Measurements from ENCODE around the gene LPCAT3. TPM values are rescaled to one million over a fixed set of nuclear protein-coding genes. Genes with fewer than 3 reads are reported as not detected.

LPCAT3 gene
- polyA plus RNA-seq, 1 donor (not counting 4 experiments of a cell fraction or from before 2014, with no cell fraction given): 69.1 TPM

DNA sequence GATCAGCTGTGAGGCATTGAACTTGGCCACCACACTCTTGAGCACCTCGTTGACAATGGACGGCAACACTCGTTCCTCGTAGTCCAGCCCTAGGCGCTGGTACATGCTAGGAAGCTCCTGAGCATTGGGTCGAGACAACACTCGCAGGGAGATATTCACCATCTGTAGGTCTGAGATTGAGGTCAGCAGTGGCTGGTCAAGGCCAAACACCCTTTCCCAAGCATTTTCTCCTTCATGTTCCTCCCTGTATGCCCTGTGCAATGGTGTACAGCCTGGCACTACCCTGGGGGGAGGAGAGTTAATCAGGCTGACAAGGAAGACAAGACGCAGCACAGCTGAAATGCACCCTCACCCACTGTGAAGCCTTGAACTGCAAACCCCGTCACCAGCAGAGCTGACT lies 49.9 kb downstream of the LPCAT3 start:
- Histone ChIP-seq H4K20me1 (ENCODE audit: control insufficient read depth, extremely low read depth, insufficient read depth, low read length) (peaks cover 8% of the 10 kb centered on the region), H3K79me2 (ENCODE audit: control insufficient read depth, insufficient read depth, low read length) (peaks cover 91% of the 10 kb centered on the region), H3K27ac (ENCODE audit: control insufficient read depth, insufficient read depth, low read length) (no peak overlapping the region), H3K9me3 (ENCODE audit: control insufficient read depth, low read depth, low read length) (no peaks in the 10 kb centered on the region), H3K4me3 (ENCODE audit: control insufficient read depth in 2 of 3, extremely low read depth in 1 of 3, insufficient read depth in 2 of 3, low read depth in 1 of 3, low read length in 3 of 3) (no peak overlapping the region), H3K4me2 (ENCODE audit: control insufficient read depth, extremely low read depth, insufficient read depth, low read depth, low read length) (peak overlapping the region; percentile 86), H3K9me1 (ENCODE audit: control insufficient read depth, extremely low read depth, insufficient read depth, low read length) (peaks cover 3% of the 10 kb centered on the region), H3K27me3 (ENCODE audit: control insufficient read depth, extremely low read depth, insufficient read depth, low read length) (no peaks in the 10 kb centered on the region), H3K36me3 (ENCODE audit: control insufficient read depth in 2 of 2, extremely low read depth in 1 of 2, insufficient read depth in 2 of 2, low read length in 2 of 2) (peaks cover 22 to 55% of the 10 kb centered on the region in 2 experiments), H2AFZ (ENCODE audit: control insufficient read depth, low read length) (no peak overlapping the region), H3K9ac (ENCODE audit: control insufficient read depth, extremely low read depth, insufficient read depth, low read length) (no peak overlapping the region), H3K4me1 (ENCODE audit: control insufficient read depth, extremely low read depth, insufficient read depth, low read length) (peaks cover 42% of the 10 kb centered on the region)
- dilution Hi-C loops (cut with MboI; ENCODE audit: extremely low pct_ligation_motif_present, low sequenced_read_pairs): no loop called here
- no peak for DNase-seq (ENCODE audit: low read depth, low spot score)
- TF ChIP-seq CTCF (optimal IDR thresholded peaks at IDR 0.05 in 1 of 3, IDR thresholded peaks at IDR 0.05 in 1 of 3, conservative IDR thresholded peaks at IDR 0.05 in 1 of 3; ENCODE audit: extremely low read depth in 1 of 3, insufficient read depth in 2 of 3, low read length in 3 of 3) (no peak), EZH2 (IDR thresholded peaks at IDR 0.05; ENCODE audit: low read length) (no peak)
- no peak for FAIRE-seq

DNA sequence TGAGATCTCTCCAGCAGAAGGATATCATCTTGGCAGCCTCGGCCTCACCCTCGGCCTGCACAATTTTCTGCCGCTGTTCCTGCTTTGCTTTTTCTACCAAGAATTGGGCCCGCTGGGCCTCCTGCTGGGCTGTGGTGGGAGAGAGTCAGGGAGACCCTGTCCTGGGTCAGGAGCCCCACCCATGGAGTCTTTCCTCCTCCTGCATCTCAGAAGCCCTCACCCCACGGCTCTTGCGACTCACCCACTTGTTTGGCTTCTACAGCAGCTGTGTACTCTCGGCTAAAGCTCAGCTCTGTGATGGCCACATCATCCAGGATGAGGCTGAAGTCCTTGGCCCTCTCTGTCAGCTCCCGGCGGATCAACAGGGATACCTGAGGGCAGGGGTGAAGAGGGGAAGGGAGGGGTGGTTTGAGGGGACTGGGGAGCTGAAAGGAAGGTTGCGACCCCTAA lies 50.6 kb downstream of the LPCAT3 start:
- dilution Hi-C loops (cut with MboI; ENCODE audit: extremely low pct_ligation_motif_present, low sequenced_read_pairs): no loop called here
- H3K36me3 ChIP-seq (ENCODE audit: control insufficient read depth in 2 of 2, extremely low read depth in 1 of 2, insufficient read depth in 2 of 2, low read length in 2 of 2): peaks cover 22 to 54% of the 10 kb centered on the region in 2 experiments
- H4K20me1 ChIP-seq (ENCODE audit: control insufficient read depth, extremely low read depth, insufficient read depth, low read length): peaks cover 8% of the 10 kb centered on the region
- H3K4me2 ChIP-seq (ENCODE audit: control insufficient read depth, extremely low read depth, insufficient read depth, low read depth, low read length): no peak overlapping the region
- peaks cover 44% of the 10 kb centered on the region for H3K4me1 ChIP-seq (ENCODE audit: control insufficient read depth, extremely low read depth, insufficient read depth, low read length)
- H3K27me3 ChIP-seq (ENCODE audit: control insufficient read depth, extremely low read depth, insufficient read depth, low read length): no peaks in the 10 kb centered on the region
- TF ChIP-seq EZH2 (IDR thresholded peaks at IDR 0.05; ENCODE audit: low read length) (no peak), CTCF (optimal IDR thresholded peaks at IDR 0.05 in 1 of 3, IDR thresholded peaks at IDR 0.05 in 1 of 3, conservative IDR thresholded peaks at IDR 0.05 in 1 of 3; ENCODE audit: extremely low read depth in 1 of 3, insufficient read depth in 2 of 3, low read length in 3 of 3) (no peak)
- FAIRE-seq (no peak), DNase-seq (ENCODE audit: low read depth, low spot score) (no peak)
- peaks cover 3% of the 10 kb centered on the region for H3K9me1 ChIP-seq (ENCODE audit: control insufficient read depth, extremely low read depth, insufficient read depth, low read length)
- peak overlapping the region; percentile 14 for H3K9ac ChIP-seq (ENCODE audit: control insufficient read depth, extremely low read depth, insufficient read depth, low read length)
- peak overlapping the region; percentile 11 for H3K27ac ChIP-seq (ENCODE audit: control insufficient read depth, insufficient read depth, low read length)
- no peaks in the 10 kb centered on the region for H3K9me3 ChIP-seq (ENCODE audit: control insufficient read depth, low read depth, low read length)
- no peak overlapping the region for H2AFZ ChIP-seq (ENCODE audit: control insufficient read depth, low read length)
- no peak overlapping the region for H3K4me3 ChIP-seq (ENCODE audit: control insufficient read depth in 2 of 3, extremely low read depth in 1 of 3, insufficient read depth in 2 of 3, low read depth in 1 of 3, low read length in 3 of 3)
- peaks cover 89% of the 10 kb centered on the region for H3K79me2 ChIP-seq (ENCODE audit: control insufficient read depth, insufficient read depth, low read length)
